ENCODE results near the gene RBCK1. TPM values are rescaled to one million over a fixed set of nuclear protein-coding genes. Genes with fewer than 3 reads are reported as not detected.

The RBCK1 gene
- total and polyA plus RNA-seq, 2 donors (not counting 1 experiment from before 2014, with no cell fraction given) = 128 to 135 TPM

DNA sequence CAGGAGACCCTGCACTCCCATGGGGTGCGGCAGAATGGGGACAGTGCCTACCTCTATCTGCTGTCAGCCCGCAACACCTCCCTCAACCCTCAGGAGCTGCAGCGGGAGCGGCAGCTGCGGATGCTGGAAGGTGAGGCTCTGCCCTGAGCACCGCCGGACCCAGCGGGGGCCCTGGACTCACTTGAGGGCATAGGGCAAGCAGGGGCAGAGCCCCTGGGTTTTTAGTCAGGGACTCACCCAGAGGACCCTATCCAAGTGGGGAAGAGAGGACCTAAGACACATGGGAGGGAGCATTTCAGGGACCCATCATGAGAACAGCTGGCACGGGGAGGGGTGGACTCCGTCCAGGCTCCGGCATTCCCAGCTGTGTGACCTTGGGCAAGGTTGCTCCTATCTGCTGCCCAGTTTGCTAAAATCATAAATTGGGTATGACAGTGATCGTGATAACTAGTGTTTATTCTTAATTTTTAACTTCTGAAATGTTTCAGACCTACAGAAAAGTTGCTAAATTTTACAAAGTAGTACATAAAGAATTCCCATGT, 9.8 kb downstream of the RBCK1 start:
- H3K36me3 ChIP-seq (replicated peaks in 1 of 2; ENCODE audit: control extremely low read depth in 1 of 2, control insufficient read depth in 1 of 2, extremely low read depth in 1 of 2, insufficient read depth in 2 of 2, low read length in 1 of 2) = peaks cover 0 to 56% of the 10 kb centered on the region in 2 experiments
- H3K4me1 ChIP-seq (ENCODE audit: control insufficient read depth in 2 of 2, insufficient read depth in 2 of 2, low read length in 2 of 2) = peaks cover 0 to 4% of the 10 kb centered on the region in 2 donors
- Mint-ChIP-seq H3K27ac (no peak overlapping the region), H3K27me3 (no peaks in the 10 kb centered on the region), H3K4me3 (no peak overlapping the region), H3K4me1 (peaks cover 11% of the 10 kb centered on the region), H3K9me3 (ENCODE audit: insufficient read depth) (no peaks in the 10 kb centered on the region)
- 97% methylated on average over 7 of the region's 12 CpGs for WGBS (ENCODE audit: insufficient coverage)
- no peak for TF ChIP-seq EZH2 (IDR thresholded peaks at IDR 0.05; ENCODE audit: borderline replicate concordance, insufficient read depth, low read depth, low read length, poor library complexity, severe bottlenecking)
- TF ChIP-seq, protein P1, sequence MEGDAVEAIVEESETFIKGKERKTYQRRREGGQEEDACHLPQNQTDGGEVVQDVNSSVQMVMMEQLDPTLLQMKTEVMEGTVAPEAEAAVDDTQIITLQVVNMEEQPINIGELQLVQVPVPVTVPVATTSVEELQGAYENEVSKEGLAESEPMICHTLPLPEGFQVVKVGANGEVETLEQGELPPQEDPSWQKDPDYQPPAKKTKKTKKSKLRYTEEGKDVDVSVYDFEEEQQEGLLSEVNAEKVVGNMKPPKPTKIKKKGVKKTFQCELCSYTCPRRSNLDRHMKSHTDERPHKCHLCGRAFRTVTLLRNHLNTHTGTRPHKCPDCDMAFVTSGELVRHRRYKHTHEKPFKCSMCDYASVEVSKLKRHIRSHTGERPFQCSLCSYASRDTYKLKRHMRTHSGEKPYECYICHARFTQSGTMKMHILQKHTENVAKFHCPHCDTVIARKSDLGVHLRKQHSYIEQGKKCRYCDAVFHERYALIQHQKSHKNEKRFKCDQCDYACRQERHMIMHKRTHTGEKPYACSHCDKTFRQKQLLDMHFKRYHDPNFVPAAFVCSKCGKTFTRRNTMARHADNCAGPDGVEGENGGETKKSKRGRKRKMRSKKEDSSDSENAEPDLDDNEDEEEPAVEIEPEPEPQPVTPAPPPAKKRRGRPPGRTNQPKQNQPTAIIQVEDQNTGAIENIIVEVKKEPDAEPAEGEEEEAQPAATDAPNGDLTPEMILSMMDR (IDR thresholded peaks at IDR 0.05) = no peak
- peaks cover 42% of the 10 kb centered on the region for H4K20me1 ChIP-seq (ENCODE audit: control insufficient read depth, insufficient read depth, low read length, poor library complexity, severe bottlenecking)
- H3K9me3 ChIP-seq (ENCODE audit: control extremely low read depth in 1 of 3, control insufficient read depth in 2 of 3, insufficient read depth in 1 of 3, low read length in 2 of 3) = no peaks in the 10 kb centered on the region
- CTCF ChIA-PET = no interaction called here
- H3K4me2 ChIP-seq (replicated peaks; ENCODE audit: low read depth, low read length, poor library complexity, severe bottlenecking) = no peak overlapping the region
- no peak overlapping the region for H3K27ac ChIP-seq (ENCODE audit: low read length in 2 of 2)
- H3K79me2 ChIP-seq (ENCODE audit: control insufficient read depth, insufficient read depth, low read length) = peaks cover 54% of the 10 kb centered on the region
- DNase-seq (no peak), ATAC-seq (ENCODE audit: low read depth) (no peak)
- H3K27me3 ChIP-seq (replicated peaks in 1 of 4; ENCODE audit: control extremely low read depth in 1 of 4, control insufficient read depth in 3 of 4, insufficient read depth in 4 of 4, low read length in 3 of 4) = no peaks in the 10 kb centered on the region
- H2AFZ ChIP-seq (ENCODE audit: insufficient read depth, low read depth, low read length, poor library complexity, severe bottlenecking) = no peak overlapping the region
- intact Hi-C loops (cut with micrococcal nuclease) = no loop called here
- no peak overlapping the region for H3K4me3 ChIP-seq (ENCODE audit: control extremely low read depth in 1 of 5, extremely low read depth in 1 of 5, insufficient read depth in 1 of 5, low read depth in 2 of 5, low read length in 4 of 5)
- POLR2A ChIA-PET = no interaction called here
- H3K9ac ChIP-seq (ENCODE audit: low read length) = no peak overlapping the region

- peak overlapping the region in 1 of 2 donors; percentile 13 for H3K27ac ChIP-seq (ENCODE audit: low read length in 2 of 2)
- no peak overlapping the region for H3K9ac ChIP-seq (ENCODE audit: low read length)
- Mint-ChIP-seq H3K27ac (peak overlapping the region; percentile 6), H3K4me3 (no peak overlapping the region), H3K4me1 (peaks cover 4% of the 10 kb centered on the region), H3K27me3 (no peaks in the 10 kb centered on the region), H3K9me3 (ENCODE audit: insufficient read depth) (no peaks in the 10 kb centered on the region)
- no peak for ATAC-seq (ENCODE audit: low read depth)
- H3K4me2 ChIP-seq (replicated peaks; ENCODE audit: low read depth, low read length, poor library complexity, severe bottlenecking) = no peak overlapping the region
- no peak for DNase-seq
- ChIA-PET POLR2A (no interaction called here), CTCF (no interaction called here)
- H3K36me3 ChIP-seq (replicated peaks in 1 of 2; ENCODE audit: control extremely low read depth in 1 of 2, control insufficient read depth in 1 of 2, extremely low read depth in 1 of 2, insufficient read depth in 2 of 2, low read length in 1 of 2) = peaks cover 0 to 64% of the 10 kb centered on the region in 2 experiments
- 98% methylated on average over 6 of the region's 8 CpGs for WGBS (ENCODE audit: insufficient coverage)
- no peaks in the 10 kb centered on the region for H3K9me3 ChIP-seq (ENCODE audit: control extremely low read depth in 1 of 3, control insufficient read depth in 2 of 3, insufficient read depth in 1 of 3, low read length in 2 of 3)
- peaks cover 43% of the 10 kb centered on the region for H3K79me2 ChIP-seq (ENCODE audit: control insufficient read depth, insufficient read depth, low read length)
- no peaks in the 10 kb centered on the region for H3K27me3 ChIP-seq (replicated peaks in 1 of 4; ENCODE audit: control extremely low read depth in 1 of 4, control insufficient read depth in 3 of 4, insufficient read depth in 4 of 4, low read length in 3 of 4)
- no peak for TF ChIP-seq EZH2 (IDR thresholded peaks at IDR 0.05; ENCODE audit: borderline replicate concordance, insufficient read depth, low read depth, low read length, poor library complexity, severe bottlenecking)
- TF ChIP-seq, protein P1 (IDR thresholded peaks at IDR 0.05) = no peak
- intact Hi-C loops (cut with micrococcal nuclease) = no loop called here
- H3K4me3 ChIP-seq (ENCODE audit: control extremely low read depth in 1 of 5, extremely low read depth in 1 of 5, insufficient read depth in 1 of 5, low read depth in 2 of 5, low read length in 4 of 5) = no peak overlapping the region
- peaks cover 35% of the 10 kb centered on the region for H4K20me1 ChIP-seq (ENCODE audit: control insufficient read depth, insufficient read depth, low read length, poor library complexity, severe bottlenecking)
- peaks cover 0 to 4% of the 10 kb centered on the region in 2 donors for H3K4me1 ChIP-seq (ENCODE audit: control insufficient read depth in 2 of 2, insufficient read depth in 2 of 2, low read length in 2 of 2)
- no peak overlapping the region for H2AFZ ChIP-seq (ENCODE audit: insufficient read depth, low read depth, low read length, poor library complexity, severe bottlenecking)
Measured at GRCh38 chr20:418858-419365, 10.8 kb downstream of the RBCK1 start.

Measured in B cell (primary cell).